HL-60 (cell line): ENCODE measurements around the gene PRRT2.

ENCODE experiments used
- GABPA ChIP-seq: IDR thresholded peaks from 2 replicates; pipeline ENCODE4 v1.6.1; 2012; ENCODE audit warnings: low read depth
- POLR2AphosphoS5 ChIP-seq: IDR thresholded peaks from 2 replicates; pipeline ENCODE4 v1.6.1; 2012; ENCODE audit warnings: low read depth
- SPI1 ChIP-seq: IDR thresholded peaks from 2 replicates; pipeline ENCODE4 v1.6.1; 2012; ENCODE audit warnings: low read depth, mild to moderate bottlenecking, borderline replicate concordance
- TF ChIP-seq, protein P1 (sequence below): IDR thresholded peaks from one replicate; pipeline ENCODE4 v1.5.1; 2011; ENCODE audit warnings: low read length, control low read depth, inconsistent platforms; ENCODE audit not compliant: insufficient read depth
- TF ChIP-seq, protein P2 (sequence below): IDR thresholded peaks from 2 replicates; pipeline ENCODE4 v1.6.1; 2012; ENCODE audit warnings: low read depth; ENCODE audit not compliant: insufficient replicate concordance

DNA sequence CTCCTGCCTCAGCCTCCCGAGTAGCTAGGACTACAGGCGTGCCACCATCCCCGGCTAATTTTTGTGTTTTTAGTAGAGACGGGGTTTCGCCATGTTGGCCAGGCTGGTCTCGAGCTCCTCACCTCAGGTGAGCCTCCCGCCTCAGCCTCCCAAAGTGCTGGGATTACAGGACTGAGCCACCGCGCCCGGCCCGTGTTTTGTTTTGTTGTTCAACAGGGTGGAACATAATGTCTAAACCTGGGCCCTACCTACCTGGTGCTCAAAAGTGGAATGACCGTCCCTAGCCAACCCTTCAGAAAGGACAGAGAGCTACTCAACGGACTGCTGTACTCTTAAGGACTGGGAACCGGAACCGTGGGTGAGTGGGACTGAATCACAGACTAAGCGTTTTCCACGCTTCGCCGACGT, 22.2 kb upstream of the PRRT2 start:
- TF ChIP-seq, protein P1, sequence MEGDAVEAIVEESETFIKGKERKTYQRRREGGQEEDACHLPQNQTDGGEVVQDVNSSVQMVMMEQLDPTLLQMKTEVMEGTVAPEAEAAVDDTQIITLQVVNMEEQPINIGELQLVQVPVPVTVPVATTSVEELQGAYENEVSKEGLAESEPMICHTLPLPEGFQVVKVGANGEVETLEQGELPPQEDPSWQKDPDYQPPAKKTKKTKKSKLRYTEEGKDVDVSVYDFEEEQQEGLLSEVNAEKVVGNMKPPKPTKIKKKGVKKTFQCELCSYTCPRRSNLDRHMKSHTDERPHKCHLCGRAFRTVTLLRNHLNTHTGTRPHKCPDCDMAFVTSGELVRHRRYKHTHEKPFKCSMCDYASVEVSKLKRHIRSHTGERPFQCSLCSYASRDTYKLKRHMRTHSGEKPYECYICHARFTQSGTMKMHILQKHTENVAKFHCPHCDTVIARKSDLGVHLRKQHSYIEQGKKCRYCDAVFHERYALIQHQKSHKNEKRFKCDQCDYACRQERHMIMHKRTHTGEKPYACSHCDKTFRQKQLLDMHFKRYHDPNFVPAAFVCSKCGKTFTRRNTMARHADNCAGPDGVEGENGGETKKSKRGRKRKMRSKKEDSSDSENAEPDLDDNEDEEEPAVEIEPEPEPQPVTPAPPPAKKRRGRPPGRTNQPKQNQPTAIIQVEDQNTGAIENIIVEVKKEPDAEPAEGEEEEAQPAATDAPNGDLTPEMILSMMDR = no peak
- TF ChIP-seq POLR2AphosphoS5 (no peak), GABPA (no peak), SPI1 (no peak)
- TF ChIP-seq, protein P2, sequence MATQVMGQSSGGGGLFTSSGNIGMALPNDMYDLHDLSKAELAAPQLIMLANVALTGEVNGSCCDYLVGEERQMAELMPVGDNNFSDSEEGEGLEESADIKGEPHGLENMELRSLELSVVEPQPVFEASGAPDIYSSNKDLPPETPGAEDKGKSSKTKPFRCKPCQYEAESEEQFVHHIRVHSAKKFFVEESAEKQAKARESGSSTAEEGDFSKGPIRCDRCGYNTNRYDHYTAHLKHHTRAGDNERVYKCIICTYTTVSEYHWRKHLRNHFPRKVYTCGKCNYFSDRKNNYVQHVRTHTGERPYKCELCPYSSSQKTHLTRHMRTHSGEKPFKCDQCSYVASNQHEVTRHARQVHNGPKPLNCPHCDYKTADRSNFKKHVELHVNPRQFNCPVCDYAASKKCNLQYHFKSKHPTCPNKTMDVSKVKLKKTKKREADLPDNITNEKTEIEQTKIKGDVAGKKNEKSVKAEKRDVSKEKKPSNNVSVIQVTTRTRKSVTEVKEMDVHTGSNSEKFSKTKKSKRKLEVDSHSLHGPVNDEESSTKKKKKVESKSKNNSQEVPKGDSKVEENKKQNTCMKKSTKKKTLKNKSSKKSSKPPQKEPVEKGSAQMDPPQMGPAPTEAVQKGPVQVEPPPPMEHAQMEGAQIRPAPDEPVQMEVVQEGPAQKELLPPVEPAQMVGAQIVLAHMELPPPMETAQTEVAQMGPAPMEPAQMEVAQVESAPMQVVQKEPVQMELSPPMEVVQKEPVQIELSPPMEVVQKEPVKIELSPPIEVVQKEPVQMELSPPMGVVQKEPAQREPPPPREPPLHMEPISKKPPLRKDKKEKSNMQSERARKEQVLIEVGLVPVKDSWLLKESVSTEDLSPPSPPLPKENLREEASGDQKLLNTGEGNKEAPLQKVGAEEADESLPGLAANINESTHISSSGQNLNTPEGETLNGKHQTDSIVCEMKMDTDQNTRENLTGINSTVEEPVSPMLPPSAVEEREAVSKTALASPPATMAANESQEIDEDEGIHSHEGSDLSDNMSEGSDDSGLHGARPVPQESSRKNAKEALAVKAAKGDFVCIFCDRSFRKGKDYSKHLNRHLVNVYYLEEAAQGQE = no peak
